SIG-M5 treated with dmso at 0.1 percent for 504 hours (cell line): ENCODE data around the gene FAM131A.

Source experiments
- DNase-seq: peaks from one replicate; lab custom pipeline; 2025; ENCODE audit not compliant: unreplicated experiment; lab: John Stamatoyannopoulos, UW

The FAM131A gene

DNA sequence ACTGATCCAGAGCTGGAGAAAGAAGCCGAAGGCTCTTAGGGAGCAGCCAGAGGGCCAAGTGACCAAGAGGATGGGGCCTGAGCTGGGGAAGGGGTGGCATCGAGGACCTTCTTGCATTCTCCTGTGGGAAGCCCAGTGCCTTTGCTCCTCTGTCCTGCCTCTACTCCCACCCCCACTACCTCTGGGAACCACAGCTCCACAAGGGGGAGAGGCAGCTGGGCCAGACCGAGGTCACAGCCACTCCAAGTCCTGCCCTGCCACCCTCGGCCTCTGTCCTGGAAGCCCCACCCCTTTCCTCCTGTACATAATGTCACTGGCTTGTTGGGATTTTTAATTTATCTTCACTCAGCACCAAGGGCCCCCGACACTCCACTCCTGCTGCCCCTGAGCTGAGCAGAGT is 52.0 kb downstream of the FAM131A start:
- no peak for DNase-seq

DNA sequence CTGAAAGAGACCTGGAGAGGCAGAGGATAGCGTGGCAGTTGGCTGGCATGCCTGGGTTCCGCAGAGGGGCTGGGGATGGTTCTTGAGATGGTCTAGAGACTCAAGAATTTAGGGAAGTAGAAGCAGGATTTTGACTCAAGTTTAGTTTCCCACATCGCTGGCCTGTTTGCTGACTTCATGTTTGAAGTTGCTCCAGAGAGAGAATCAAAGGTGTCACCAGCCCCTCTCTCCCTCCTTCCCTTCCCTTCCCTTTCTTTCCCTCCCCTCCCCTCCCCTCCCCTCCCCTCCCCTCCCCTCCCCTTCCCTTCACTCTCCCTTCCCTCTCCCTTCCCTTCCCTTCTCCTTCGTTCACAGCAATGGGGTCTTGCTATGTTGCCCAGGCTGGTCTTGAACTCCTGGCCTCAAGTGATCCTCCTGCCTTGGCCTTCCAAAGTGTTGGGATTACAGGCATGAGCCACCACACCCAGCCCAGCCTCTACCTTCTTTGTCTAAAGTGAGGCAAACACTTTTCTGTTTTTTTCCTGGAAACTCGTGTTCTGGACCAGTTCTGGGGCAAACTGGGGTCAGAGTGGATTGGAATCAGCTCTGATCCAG is 52.6 kb downstream of the FAM131A start:
- DNase-seq: no peak

DNA sequence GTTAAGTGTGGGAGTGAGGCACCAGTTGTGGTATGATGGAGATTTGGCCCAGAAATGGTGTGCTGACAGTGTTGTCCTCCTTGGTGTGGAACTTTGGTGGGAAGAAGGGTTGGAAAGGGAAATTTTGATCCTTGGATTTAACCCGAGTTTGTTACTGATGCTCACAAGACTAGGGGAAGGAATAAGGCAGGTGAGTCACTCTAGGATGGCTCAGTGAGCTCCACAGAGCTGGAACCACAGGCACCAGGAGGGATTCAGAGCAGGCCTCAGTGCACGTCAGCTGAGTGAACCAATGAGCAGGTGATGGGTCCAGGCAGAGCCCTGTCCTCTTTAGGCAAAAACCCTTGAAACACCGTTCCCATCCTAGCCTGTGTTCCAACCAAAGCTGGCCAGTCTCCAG is 53.9 kb downstream of the FAM131A start:
- no peak for DNase-seq

- no peak for DNase-seq
Observed at GRCh38 chr3:184395320-184395660, 57.9 kb downstream of the FAM131A start.
